Measurements from ENCODE around the gene EHBP1.

GRCh38 chr2:63058144-63058920, 352.8 kb downstream of the EHBP1 start:
- TF ChIP-seq, protein P1, sequence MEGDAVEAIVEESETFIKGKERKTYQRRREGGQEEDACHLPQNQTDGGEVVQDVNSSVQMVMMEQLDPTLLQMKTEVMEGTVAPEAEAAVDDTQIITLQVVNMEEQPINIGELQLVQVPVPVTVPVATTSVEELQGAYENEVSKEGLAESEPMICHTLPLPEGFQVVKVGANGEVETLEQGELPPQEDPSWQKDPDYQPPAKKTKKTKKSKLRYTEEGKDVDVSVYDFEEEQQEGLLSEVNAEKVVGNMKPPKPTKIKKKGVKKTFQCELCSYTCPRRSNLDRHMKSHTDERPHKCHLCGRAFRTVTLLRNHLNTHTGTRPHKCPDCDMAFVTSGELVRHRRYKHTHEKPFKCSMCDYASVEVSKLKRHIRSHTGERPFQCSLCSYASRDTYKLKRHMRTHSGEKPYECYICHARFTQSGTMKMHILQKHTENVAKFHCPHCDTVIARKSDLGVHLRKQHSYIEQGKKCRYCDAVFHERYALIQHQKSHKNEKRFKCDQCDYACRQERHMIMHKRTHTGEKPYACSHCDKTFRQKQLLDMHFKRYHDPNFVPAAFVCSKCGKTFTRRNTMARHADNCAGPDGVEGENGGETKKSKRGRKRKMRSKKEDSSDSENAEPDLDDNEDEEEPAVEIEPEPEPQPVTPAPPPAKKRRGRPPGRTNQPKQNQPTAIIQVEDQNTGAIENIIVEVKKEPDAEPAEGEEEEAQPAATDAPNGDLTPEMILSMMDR (conservative IDR thresholded peaks at IDR 0.05; ENCODE audit: low read length), result no peak
- no peak for TF ChIP-seq EZH2phosphoT487 (IDR thresholded peaks at IDR 0.05; ENCODE audit: borderline replicate concordance)
